GM12878 (cell line): Measurements from ENCODE around the gene VAX1.

Experiments used
- BCLAF1 ChIP-seq: fragments of 450-650 bp; IDR thresholded peaks from 2 replicates; pipeline ENCODE4 v1.6.1; 2017; ENCODE audit warnings: antibody characterized with exemption, mild to moderate bottlenecking, moderate library complexity
- CBX3 ChIP-seq: fragments of 200-600 bp; sonication (generic); IDR thresholded peaks from 2 replicates; pipeline ENCODE4 v1.6.1; 2016; ENCODE audit warnings: low read depth, borderline replicate concordance
- CHD1 ChIP-seq: IDR thresholded peaks from 2 replicates; pipeline ENCODE4 v1.6.1; 2012; ENCODE audit warnings: low read depth, low read length, improper control_type of control experiment
- CTCF ChIP-seq, 3 experiments: IDR thresholded peaks in 2 of 3; conservative IDR thresholded peaks in 1 of 3; 2 replicates each; pipeline ENCODE4 v1.5.1; 2011; ENCODE audit warnings: low read depth in 3 of 3, low read length in 3 of 3, mild to moderate bottlenecking in 3 of 3, control low read depth in 2 of 3, moderate library complexity in 2 of 3, inconsistent platforms in 1 of 3, mixed read lengths in 1 of 3; ENCODE audit not compliant: control insufficient read depth in 2 of 3, insufficient read depth in 1 of 3; ENCODE audit errors: extremely low read depth in 1 of 3
- CUX1 ChIP-seq: IDR thresholded peaks from 2 replicates; pipeline ENCODE4 v1.6.1; 2012; ENCODE audit warnings: improper control_type of control experiment, low read depth, low read length; ENCODE audit not compliant: insufficient replicate concordance
- MAX ChIP-seq: IDR thresholded peaks from 2 replicates; pipeline ENCODE4 v1.6.1; 2012; ENCODE audit warnings: low read depth, low read length, improper control_type of control experiment
- NR2C2 ChIP-seq: IDR thresholded peaks from 2 replicates; pipeline ENCODE4 v1.6.1; 2011; ENCODE audit warnings: borderline replicate concordance, low read depth; ENCODE audit not compliant: control insufficient read depth, insufficient read length
- NR2F1 ChIP-seq: fragments of 450-650 bp; conservative IDR thresholded peaks from 2 replicates; pipeline ENCODE4 v1.6.1; 2017; ENCODE audit warnings: mild to moderate bottlenecking
- POLR2AphosphoS5 ChIP-seq: IDR thresholded peaks from 2 replicates; pipeline ENCODE4 v1.6.1; 2011; ENCODE audit warnings: mild to moderate bottlenecking, low read length, inconsistent platforms
- SPI1 ChIP-seq: IDR thresholded peaks from 2 replicates; pipeline ENCODE4 v1.6.1; 2011; ENCODE audit warnings: low read depth, mild to moderate bottlenecking, low read length, moderate library complexity, borderline replicate concordance; ENCODE audit not compliant: insufficient read depth
- TF ChIP-seq, protein P1 (sequence below): fragments of 450-650 bp; IDR thresholded peaks from 2 replicates; pipeline ENCODE4 v1.6.1; 2016; ENCODE audit warnings: mild to moderate bottlenecking

DNA sequence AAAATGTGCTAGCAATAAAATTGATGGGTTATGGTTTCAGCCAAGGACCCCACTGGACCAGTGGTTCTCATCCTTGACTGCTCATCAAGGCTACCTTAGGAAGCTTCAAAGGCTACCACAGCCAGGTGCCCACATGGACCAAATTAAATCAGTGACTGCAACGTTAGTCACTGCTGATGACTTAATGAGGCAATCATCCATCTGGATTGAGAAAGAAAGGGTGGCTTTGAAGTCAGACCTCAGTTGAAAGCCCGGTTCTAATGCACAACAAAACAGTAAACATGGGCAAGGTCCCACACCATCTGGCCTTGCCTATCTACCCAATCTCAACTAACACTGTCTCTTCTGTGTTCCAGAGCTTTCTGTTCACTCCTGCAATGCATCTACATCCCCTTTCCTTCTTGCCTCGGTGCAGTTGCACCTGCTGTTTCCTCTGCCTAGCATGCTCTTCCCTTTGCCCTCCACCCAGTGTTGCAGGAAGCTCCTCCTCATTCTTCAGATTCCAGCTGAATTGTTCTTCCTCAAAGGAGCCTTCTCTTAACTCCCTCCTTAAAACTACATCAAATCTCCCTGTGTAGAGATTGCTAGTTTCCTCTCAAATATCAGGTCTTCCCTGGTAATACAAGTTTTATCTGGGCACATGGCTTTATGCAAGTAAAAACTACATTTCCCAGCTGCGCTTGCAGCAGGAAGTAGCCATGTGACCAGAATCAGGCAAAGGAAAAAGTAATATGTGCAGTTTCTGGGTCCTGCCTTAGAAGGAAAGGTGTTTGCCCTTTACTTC is 49.0 kb upstream of the VAX1 start:
- TF ChIP-seq CBX3 (no peak), NR2F1 (no peak), BCLAF1 (no peak), CHD1 (no peak), POLR2AphosphoS5 (no peak), SPI1 (no peak), CTCF (IDR thresholded peaks at IDR 0.05 in 2 of 3, conservative IDR thresholded peaks at IDR 0.05 in 1 of 3; ENCODE audit: control insufficient read depth in 2 of 3, extremely low read depth in 1 of 3, insufficient read depth in 1 of 3, low read depth in 3 of 3, low read length in 3 of 3) (no peak), MAX (no peak), CUX1 (no peak), NR2C2 (no peak)
- TF ChIP-seq, protein P1, sequence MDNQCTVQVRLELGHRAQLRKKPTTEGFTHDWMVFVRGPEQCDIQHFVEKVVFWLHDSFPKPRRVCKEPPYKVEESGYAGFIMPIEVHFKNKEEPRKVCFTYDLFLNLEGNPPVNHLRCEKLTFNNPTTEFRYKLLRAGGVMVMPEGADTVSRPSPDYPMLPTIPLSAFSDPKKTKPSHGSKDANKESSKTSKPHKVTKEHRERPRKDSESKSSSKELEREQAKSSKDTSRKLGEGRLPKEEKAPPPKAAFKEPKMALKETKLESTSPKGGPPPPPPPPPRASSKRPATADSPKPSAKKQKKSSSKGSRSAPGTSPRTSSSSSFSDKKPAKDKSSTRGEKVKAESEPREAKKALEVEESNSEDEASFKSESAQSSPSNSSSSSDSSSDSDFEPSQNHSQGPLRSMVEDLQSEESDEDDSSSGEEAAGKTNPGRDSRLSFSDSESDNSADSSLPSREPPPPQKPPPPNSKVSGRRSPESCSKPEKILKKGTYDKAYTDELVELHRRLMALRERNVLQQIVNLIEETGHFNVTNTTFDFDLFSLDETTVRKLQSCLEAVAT: no peak
